SJSA1 (cell line): Measurements from ENCODE around the gene VSIG2. TPM values are rescaled to one million over a fixed set of nuclear protein-coding genes. Genes with fewer than 3 reads are reported as not detected.
A peak's percentile ranks its signal among the peaks of the same experiment; 100 is the strongest.

Experiments
- DNase-seq, 2 experiments: peaks; one replicate each; pipeline ENCODE4 v3.0.0-alpha.2; 2015 to 2020; ENCODE audit warnings: low spot score in 2 of 2, low read depth in 1 of 2
- H3K27ac ChIP-seq: fragments of 250-450 bp; sonication (Bioruptor Pico); 2 replicates; pipeline ENCODE4 v1.5.1; 2020; ENCODE audit warnings: mild to moderate bottlenecking, moderate library complexity
- H3K27me3 ChIP-seq: fragments of 250-450 bp; sonication (Bioruptor Pico); replicated peaks from 2 replicates; pipeline ENCODE4 v1.5.1; 2020; ENCODE audit warnings: mild to moderate bottlenecking, moderate library complexity
- H3K36me3 ChIP-seq: fragments of 250-450 bp; sonication (Bioruptor Pico); 2 replicates; pipeline ENCODE4 v1.5.1; 2020; ENCODE audit warnings: mild to moderate bottlenecking
- H3K4me1 ChIP-seq: fragments of 250-450 bp; sonication (Bioruptor Pico); replicated peaks from 2 replicates; pipeline ENCODE4 v1.6.1; 2021; ENCODE audit warnings: mild to moderate bottlenecking
- H3K4me3 ChIP-seq: fragments of 250-450 bp; sonication (Bioruptor Pico); 2 replicates; pipeline ENCODE4 v1.5.1; 2020; ENCODE audit warnings: mild to moderate bottlenecking
- H3K9me3 ChIP-seq: fragments of 250-450 bp; sonication (Bioruptor Pico); replicated peaks from 2 replicates; pipeline ENCODE4 v1.5.1; 2020; ENCODE audit warnings: mild to moderate bottlenecking
- total RNA-seq: library from RNA; depleted of rRNA; stranded (reverse); fragments of >200 nt; shearing (Covaris generic); gene quantifications from 2 replicates; pipeline ENCODE4 v1.2.3, GENCODE V29; 2014

The VSIG2 gene
- total RNA-seq, 1 experiment from 2014 or later = not detected

GRCh38 chr11:124759266-124760204 lies 7.5 kb upstream of the VSIG2 start:
- H3K27me3 ChIP-seq = no peaks in the 10 kb centered on the region
- no peak for DNase-seq
- H3K27ac ChIP-seq = no peak overlapping the region
- H3K4me3 ChIP-seq = no peak overlapping the region
- H3K36me3 ChIP-seq = no peaks in the 10 kb centered on the region
- peaks cover 23% of the 10 kb centered on the region for H3K4me1 ChIP-seq
- no peaks in the 10 kb centered on the region for H3K9me3 ChIP-seq

- Histone ChIP-seq H3K4me3 (no peak overlapping the region), H3K27me3 (no peaks in the 10 kb centered on the region), H3K27ac (no peak overlapping the region), H3K4me1 (peaks cover 27% of the 10 kb centered on the region), H3K36me3 (no peaks in the 10 kb centered on the region), H3K9me3 (no peaks in the 10 kb centered on the region)
- peak; percentile 32 to 51 for DNase-seq
Measured at GRCh38 chr11:124758355-124759265, 6.6 kb upstream of the VSIG2 start.

GRCh38 chr11:124757320-124757719 lies 5.3 kb upstream of the VSIG2 start:
- Histone ChIP-seq H3K9me3 (no peaks in the 10 kb centered on the region), H3K4me1 (peaks cover 17% of the 10 kb centered on the region; the same call in 1 of the 2 replicates), H3K4me3 (no peak overlapping the region), H3K27ac (no peak overlapping the region), H3K27me3 (no peaks in the 10 kb centered on the region), H3K36me3 (no peaks in the 10 kb centered on the region)
- DNase-seq = no peak

- no peaks in the 10 kb centered on the region for H3K27me3 ChIP-seq
- peaks cover 12% of the 10 kb centered on the region; the same call in 1 of the 2 replicates for H3K4me1 ChIP-seq
- no peak for DNase-seq
Measured at GRCh38 chr11:124756753-124757227, 4.7 kb upstream of the VSIG2 start.

GRCh38 chr11:124756033-124756752 lies 4.1 kb upstream of the VSIG2 start:
- Histone ChIP-seq H3K27me3 (no peaks in the 10 kb centered on the region), H3K36me3 (no peaks in the 10 kb centered on the region), H3K27ac (no peak overlapping the region), H3K4me3 (no peak overlapping the region), H3K4me1 (peaks cover 12% of the 10 kb centered on the region; the same call in 1 of the 2 replicates), H3K9me3 (no peaks in the 10 kb centered on the region)
- no peak for DNase-seq

More at GRCh38 chr11:124756753-124757227, 4.7 kb upstream of the VSIG2 start:
- H3K9me3 ChIP-seq = no peaks in the 10 kb centered on the region
- H3K27ac ChIP-seq = no peak overlapping the region
- no peak overlapping the region for H3K4me3 ChIP-seq
- no peaks in the 10 kb centered on the region for H3K36me3 ChIP-seq

GRCh38 chr11:124754710-124755109 lies 2.7 kb upstream of the VSIG2 start:
- H3K27me3 ChIP-seq = no peaks in the 10 kb centered on the region
- no peak overlapping the region for H3K4me3 ChIP-seq
- no peak overlapping the region for H3K27ac ChIP-seq
- H3K36me3 ChIP-seq = no peaks in the 10 kb centered on the region
- no peaks in the 10 kb centered on the region for H3K9me3 ChIP-seq
- no peak for DNase-seq
- peaks cover 12% of the 10 kb centered on the region; the same call in 1 of the 2 replicates for H3K4me1 ChIP-seq

GRCh38 chr11:124754309-124754708 lies 2.3 kb upstream of the VSIG2 start:
- no peak for DNase-seq
- Histone ChIP-seq H3K27me3 (no peaks in the 10 kb centered on the region), H3K27ac (no peak overlapping the region), H3K4me3 (no peak overlapping the region), H3K9me3 (no peaks in the 10 kb centered on the region), H3K4me1 (peaks cover 12% of the 10 kb centered on the region; the same call in 1 of the 2 replicates), H3K36me3 (no peaks in the 10 kb centered on the region)

GRCh38 chr11:124753624-124754023 lies 1.6 kb upstream of the VSIG2 start:
- peaks cover 16% of the 10 kb centered on the region for H3K4me1 ChIP-seq
- no peak overlapping the region for H3K27ac ChIP-seq
- no peaks in the 10 kb centered on the region for H3K27me3 ChIP-seq
- no peaks in the 10 kb centered on the region for H3K36me3 ChIP-seq
- no peak for DNase-seq
- H3K9me3 ChIP-seq = no peaks in the 10 kb centered on the region
- no peak overlapping the region for H3K4me3 ChIP-seq

GRCh38 chr11:124753205-124753604 lies 1.1 kb upstream of the VSIG2 start:
- Histone ChIP-seq H3K36me3 (no peaks in the 10 kb centered on the region), H3K27me3 (no peaks in the 10 kb centered on the region), H3K4me3 (no peak overlapping the region), H3K27ac (no peak overlapping the region), H3K9me3 (no peaks in the 10 kb centered on the region), H3K4me1 (peaks cover 16% of the 10 kb centered on the region)
- DNase-seq = no peak

- Histone ChIP-seq H3K36me3 (no peaks in the 10 kb centered on the region), H3K27me3 (no peaks in the 10 kb centered on the region)
Measured at GRCh38 chr11:124752471-124753102, 532 bp upstream of the VSIG2 start.

GRCh38 chr11:124751391-124751740 lies 689 bp downstream of the VSIG2 start:
- no peak for DNase-seq
- Histone ChIP-seq H3K4me3 (no peak overlapping the region), H3K27ac (no peak overlapping the region), H3K9me3 (no peaks in the 10 kb centered on the region), H3K4me1 (peaks cover 28% of the 10 kb centered on the region), H3K36me3 (no peaks in the 10 kb centered on the region), H3K27me3 (no peaks in the 10 kb centered on the region)

More at GRCh38 chr11:124752471-124753102, 532 bp upstream of the VSIG2 start:
- DNase-seq = no peak
- Histone ChIP-seq H3K9me3 (no peaks in the 10 kb centered on the region), H3K27ac (no peak overlapping the region), H3K4me3 (no peak overlapping the region), H3K4me1 (peaks cover 18% of the 10 kb centered on the region)

- Histone ChIP-seq H3K36me3 (no peaks in the 10 kb centered on the region), H3K27me3 (no peaks in the 10 kb centered on the region), H3K27ac (no peak overlapping the region), H3K4me1 (peaks cover 28% of the 10 kb centered on the region), H3K9me3 (no peaks in the 10 kb centered on the region), H3K4me3 (no peak overlapping the region)
- DNase-seq = no peak
Measured at GRCh38 chr11:124749912-124750311, 2.1 kb downstream of the VSIG2 start.
